GM18499 (cell line): ENCODE data around the gene MND1.
"Not testable (repeated sequence)": the region's sequence is repeated elsewhere in the genome, so short reads cannot be mapped to it uniquely, and the experiment has no call there.

Experiments used
- ATAC-seq: cut with Tn5 transposase; IDR thresholded peaks from one replicate; pipeline ENCODE4 v1.9.1; 2021; ENCODE audit warnings: moderate number of reproducible peaks; ENCODE audit not compliant: insufficient read depth, unreplicated experiment

MND1 gene

GRCh38 chr4:153432965-153433753 is 88.7 kb downstream of the MND1 start:
- ATAC-seq, result peak; percentile 85

DNA sequence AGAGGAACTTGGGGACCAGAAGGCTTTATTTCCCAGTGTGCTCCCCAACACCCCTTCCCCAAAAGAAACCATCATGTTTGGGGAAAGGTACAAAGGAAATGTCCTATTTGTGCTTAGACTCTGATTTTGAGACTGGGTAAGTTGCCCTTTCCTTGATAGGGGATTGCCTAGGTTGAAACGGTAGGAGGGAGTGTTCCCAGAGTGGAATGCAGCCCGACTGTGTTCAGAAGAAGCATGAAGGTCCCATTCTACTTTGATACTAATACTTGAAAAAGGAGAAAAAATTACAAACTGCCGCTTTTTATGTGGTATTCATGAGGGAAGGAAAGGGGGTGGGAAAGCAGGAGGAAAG is 89.2 kb downstream of the MND1 start:
- no peak for ATAC-seq

GRCh38 chr4:153434190-153434589 is 89.7 kb downstream of the MND1 start:
- ATAC-seq, result no peak

DNA sequence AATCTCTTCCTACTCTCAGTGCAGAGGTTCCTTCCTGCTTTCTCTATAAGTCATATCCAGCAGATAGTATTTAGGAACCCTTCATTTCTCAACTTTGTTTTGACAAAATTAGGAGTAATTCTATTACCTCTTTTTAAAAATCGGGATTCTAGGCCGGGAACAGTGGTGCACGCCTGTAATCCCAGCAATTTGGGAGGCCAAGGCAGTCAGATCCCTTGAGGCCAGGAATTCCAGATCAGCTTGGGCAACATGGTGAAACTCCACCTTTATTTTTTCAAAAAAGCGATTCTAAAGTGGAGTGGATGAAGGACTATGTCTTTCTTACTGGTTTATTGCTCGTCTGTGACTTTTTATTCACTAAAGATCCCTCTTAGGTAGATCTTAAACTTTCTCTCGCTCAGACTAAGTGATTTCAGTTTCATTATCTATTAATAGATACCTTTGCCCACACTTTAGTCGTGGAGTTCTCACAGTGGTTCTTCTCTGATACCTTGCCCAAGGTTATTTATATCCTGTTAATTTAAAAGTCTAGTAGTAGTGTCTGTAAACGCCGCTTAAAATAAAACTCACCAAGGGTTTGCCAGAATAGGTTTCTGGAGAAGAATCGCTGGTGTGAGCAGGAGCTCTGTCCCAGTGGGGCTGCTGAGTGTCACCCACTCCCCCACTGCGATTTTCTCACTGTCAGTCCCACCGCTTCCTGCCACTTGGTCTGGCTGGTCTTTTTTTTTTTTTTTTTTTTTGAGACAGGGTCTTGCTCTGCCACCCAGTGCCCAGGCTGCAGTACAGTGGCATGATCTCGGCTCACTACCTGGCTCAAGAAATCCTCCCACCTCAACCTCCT is 94.6 kb downstream of the MND1 start:
- peak; percentile 59 for ATAC-seq

DNA sequence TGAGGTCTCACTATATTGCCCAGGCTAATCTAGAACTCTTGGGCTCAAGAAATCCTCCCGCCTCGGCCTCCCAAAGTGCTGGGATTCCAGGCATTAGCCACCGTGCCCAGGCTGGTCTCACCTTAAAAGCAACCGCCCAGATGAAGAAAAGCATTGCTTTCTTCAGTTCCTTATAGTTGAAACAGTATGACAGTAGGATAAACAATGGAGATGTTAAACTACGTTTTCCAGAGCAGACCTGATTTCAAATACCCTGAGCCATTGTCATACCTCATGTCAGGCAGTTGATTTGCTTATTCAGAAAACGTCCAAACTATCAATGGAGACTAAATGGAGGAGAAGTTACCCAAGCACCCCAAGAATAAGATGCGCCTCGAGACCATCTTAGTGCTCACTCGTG is 95.3 kb downstream of the MND1 start:
- no peak for ATAC-seq

DNA sequence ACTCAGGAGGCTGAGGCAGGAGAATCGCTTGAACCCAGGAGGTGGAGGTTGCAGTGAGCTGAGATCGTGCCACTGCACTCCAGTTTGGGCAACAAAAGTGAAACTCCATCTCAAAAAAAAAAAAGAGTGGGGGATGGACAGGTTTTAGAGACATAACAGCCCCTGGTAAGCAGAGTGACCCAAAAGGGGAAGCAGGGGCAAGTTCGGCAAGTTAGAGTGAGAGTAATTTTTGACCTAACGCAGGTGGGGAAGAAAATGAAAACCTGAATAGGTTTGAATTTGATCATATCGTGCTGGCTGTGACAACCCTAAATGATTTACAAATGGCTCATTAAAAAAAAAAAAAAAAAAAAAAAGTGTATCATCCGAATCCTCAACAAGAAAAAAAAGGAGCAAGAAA is 96.0 kb downstream of the MND1 start:
- no peak for ATAC-seq

DNA sequence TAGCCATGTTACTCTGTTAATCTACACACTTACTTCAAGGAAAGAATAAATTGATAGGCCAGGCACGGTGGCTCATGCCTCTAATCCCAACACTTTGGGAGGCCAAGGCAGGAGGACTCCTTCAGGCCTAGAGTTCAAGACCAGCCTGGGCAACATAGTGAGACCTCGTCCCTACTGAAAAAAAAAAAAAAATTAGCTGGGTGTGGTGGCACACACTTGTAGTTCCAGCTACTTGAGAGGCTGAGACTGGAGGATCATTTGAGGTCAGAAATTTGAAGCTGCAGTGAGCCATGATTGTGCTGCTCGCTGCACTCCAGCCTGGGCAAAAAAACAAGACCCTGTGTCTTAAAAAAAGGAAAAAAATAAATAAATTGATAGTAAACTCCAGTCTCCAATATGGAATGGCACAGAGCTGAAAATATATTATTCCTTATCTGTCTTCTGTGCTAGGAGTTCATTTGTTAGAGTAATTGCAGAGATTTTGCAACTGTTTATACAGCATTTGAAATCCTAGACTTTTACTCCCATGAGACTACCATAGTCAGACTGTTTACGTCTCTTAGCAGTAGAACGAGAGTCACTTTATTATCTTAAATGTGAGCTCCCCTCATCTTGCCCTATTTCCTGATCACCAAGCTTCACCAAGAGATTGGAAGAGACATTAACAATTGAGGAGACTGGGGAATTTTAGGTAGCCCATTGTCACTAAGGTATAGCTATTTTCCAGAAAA is 102.9 kb downstream of the MND1 start:
- no peak for ATAC-seq

GRCh38 chr4:153448003-153448731 is 103.7 kb downstream of the MND1 start:
- ATAC-seq, result no peak

DNA sequence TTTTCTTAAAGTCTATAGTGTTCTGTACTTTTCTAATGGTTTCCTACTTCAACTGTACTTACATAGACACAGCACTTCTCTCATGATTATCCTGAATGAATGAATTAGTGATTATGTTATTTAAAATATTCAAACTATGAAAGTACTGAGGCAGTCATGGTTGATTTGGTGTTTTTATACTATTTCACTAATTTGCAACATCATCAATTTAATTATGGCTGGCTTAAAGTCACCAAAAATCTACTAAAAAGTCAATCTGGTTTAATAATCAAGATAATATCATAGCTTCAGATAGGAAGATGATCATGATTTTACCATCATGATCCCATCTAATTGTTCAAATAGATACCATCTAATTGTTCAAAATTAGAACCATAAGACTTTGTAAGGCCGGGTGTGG is 104.8 kb downstream of the MND1 start:
- ATAC-seq, result no peak

DNA sequence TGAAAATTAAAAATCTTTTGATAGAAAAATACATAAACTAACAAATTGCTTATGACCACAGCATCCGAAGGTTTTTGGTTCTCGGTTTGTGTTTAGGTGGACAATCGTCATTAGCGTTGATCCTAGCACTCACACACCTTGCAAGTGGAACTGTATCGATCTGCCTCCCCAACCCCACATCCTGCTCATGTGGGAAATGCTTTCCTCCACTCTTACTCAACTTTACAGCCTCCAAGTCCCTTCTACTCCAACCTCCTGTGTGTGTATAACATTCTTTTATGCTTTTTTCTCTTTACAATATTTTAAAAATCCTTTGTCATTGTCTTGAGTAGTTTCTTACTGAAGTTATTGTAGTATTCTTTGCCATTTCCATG is 106.0 kb downstream of the MND1 start:
- no peak for ATAC-seq

DNA sequence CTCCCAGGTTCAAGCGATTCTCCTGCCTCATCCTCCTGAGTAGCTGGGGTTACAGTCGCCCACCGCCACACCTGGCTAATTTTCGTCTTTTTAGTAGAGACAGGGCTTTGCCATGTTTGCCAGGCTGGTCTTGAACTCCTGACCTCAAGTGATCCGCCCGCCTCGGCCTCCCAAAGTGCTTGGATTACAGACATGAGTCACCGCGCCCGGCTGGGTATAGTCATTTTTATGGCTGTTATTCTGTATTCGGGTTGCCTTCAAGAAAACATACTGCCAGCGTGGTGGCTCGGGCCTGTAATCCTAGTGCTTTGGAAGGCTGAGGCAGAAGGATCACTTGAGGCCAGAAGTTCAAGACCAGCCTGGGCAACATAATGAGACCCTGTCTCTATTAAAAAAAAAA is 106.7 kb downstream of the MND1 start:
- not testable (repeated sequence) for ATAC-seq

DNA sequence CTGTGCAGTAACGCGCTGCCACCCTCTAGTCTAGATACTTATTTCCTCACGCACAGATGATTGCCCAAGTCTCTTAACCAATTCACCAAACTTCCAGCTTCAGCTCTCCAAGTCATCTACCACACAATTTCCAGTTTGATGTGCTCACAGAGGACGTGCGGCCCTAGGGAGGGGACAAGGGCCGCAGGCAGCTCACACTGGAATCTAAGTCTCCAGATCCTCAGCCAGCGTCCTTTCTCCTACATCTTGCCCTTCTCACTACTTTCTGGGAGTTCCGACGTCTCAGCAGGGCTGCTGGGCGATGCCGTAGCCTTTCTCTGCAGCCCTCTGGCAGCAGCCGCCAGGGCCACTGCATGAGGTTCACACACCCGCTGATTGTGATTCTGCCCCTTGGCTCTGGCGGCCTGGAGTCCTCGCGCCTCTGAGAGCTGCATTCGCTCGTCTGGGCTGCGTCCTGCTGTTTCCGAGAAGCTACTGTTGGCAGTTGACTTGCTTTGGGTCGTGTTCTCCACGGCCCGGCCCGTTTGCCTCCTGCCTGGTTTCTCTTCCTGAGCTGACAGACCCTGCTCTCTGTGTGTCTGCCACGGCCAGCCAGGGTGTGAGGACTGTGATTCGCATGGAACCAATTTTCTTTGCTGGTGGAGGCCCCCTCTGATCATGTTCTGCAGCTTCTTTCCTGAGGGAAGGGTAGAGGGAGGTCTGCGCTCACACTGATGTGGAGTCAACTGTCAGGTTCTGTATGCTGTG is 107.6 kb downstream of the MND1 start:
- ATAC-seq, result no peak

DNA sequence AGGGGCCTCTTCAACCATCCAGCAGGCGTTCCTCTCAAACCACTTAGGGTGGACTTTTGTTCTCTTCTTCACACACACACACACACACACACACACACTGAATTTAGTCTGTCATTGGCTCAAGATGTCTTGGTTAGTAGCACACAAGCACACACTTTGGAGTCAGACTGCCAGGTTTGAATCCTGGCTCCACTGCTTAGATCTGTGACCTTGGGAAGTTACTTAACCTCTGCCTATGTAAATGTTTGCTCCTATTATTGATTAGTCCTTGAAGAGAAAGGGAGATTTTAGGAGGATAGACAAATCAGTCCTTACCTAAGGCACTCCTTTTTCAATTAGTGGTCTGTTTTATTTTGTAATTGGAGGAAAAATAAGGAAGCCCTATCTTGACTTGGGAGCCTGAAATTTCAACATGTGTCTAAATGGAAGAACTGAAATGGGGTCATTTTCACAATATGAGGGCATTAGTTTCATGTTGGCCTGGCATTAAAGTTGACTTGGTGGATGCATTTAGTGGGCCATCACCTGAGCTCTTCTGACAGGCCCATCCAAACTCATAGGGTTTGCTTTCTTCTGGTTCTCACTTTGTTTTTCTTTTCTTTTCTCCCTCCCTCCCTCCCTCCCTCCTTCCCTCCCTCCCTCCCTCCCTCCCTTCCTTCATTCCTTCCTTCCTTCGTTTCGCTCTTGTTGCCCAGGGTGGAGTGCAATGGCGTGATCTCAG is 108.3 kb downstream of the MND1 start:
- no peak for ATAC-seq

GRCh38 chr4:153453402-153453801 is 108.9 kb downstream of the MND1 start:
- no peak for ATAC-seq

- ATAC-seq, result no peak
Observed at GRCh38 chr4:153458969-153459368, 114.5 kb downstream of the MND1 start.

DNA sequence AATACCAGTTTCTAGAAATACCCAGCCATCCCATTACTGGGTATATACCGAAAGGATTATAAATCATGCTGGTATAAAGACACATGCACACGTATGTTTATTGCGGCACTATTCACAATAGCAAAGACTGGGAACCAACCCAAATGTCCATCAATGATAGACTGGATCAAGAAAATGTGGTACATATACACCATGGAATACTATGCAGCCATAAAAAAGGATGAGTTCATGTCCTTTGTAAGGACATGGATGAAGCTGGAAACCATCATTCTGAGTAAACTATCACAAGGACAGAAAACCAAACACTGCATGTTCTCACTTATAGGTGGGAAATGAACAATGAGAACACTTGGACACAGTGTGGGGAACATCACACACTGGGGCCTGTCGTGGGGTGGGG is 117.1 kb downstream of the MND1 start:
- ATAC-seq, result not testable (repeated sequence)

GRCh38 chr4:153464068-153464467 is 119.6 kb downstream of the MND1 start:
- ATAC-seq, result no peak
